Tibial artery (tissue), 4 donors: ENCODE measurements around the gene BCO2.

ENCODE experiments used
- DNase-seq, 2 donors: peaks; one replicate each; pipeline ENCODE4 v3.0.0-alpha.2; 2019
- H3K27ac ChIP-seq, 2 donors: fragments of 200-600 bp; sonication (generic) in 1 of 2; 1 replicate in 1 of 2; 2 replicates in 1 of 2; pipeline ENCODE4 v1.5.1; 2018 to 2019; ENCODE audit warnings: mild to moderate bottlenecking in 1 of 2
- H3K27me3 ChIP-seq, 2 donors: fragments of 200-600 bp; sonication (generic) in 1 of 2; one replicate each; pipeline versions ENCODE4 v1.5.1 to v1.6.0; 2016 to 2019
- H3K36me3 ChIP-seq, 3 donors: fragments of 200-600 bp; sonication (generic) in 2 of 3; one replicate each; pipeline ENCODE4 v1.5.1; 2016 to 2019; ENCODE audit warnings: mild to moderate bottlenecking in 2 of 3
- H3K4me1 ChIP-seq, 4 donors: fragments of 200-600 bp; sonication (generic) in 2 of 4; 1 replicate in 3 of 4; 2 replicates in 1 of 4; pipeline ENCODE4 v1.5.1; 2016 to 2019
- H3K4me3 ChIP-seq, 2 donors: fragments of 200-600 bp; sonication (generic) in 1 of 2; 1 replicate in 1 of 2; 2 replicates in 1 of 2; pipeline ENCODE4 v1.5.1; 2018 to 2019; ENCODE audit warnings: mild to moderate bottlenecking in 2 of 2
- H3K9me3 ChIP-seq, 3 donors: fragments of 200-600 bp; sonication (generic) in 1 of 3; one replicate each; pipeline ENCODE4 v1.5.1; 2016 to 2019
- CTCF ChIP-seq, 2 experiments: fragments of 200-600 bp in 1 of 2; fragments of 450-650 bp in 1 of 2; IDR thresholded peaks; one replicate each; pipeline ENCODE4 v1.5.1; 2017 to 2019; ENCODE audit warnings: antibody characterized with exemption in 2 of 2, mild to moderate bottlenecking in 1 of 2, moderate library complexity in 1 of 2
- intact Hi-C: fragments of 100-400 bp; cut with DNase I; formaldehyde crosslinking; loops from one replicate; pipeline ENCODE4 v1.15.0; 2023; ENCODE audit warnings: low total_unique reads

The BCO2 gene

GRCh38 chr11:112238041-112238440 is 62.7 kb downstream of the BCO2 start:
- Histone ChIP-seq H3K4me1 (no peaks in the 10 kb centered on the region), H3K27ac (no peak overlapping the region), H3K4me3 (no peak overlapping the region), H3K27me3 (no peaks in the 10 kb centered on the region), H3K9me3 (no peaks in the 10 kb centered on the region), H3K36me3 (peaks cover 45 to 59% (median 56%) of the 10 kb centered on the region in 3 donors)
- TF ChIP-seq CTCF (IDR thresholded peaks at IDR 0.05), result no peak
- intact Hi-C loops, result no loop called here
- no peak for DNase-seq

- no peaks in the 10 kb centered on the region for H3K4me1 ChIP-seq
- H3K4me3 ChIP-seq, result no peak overlapping the region
- no peak for TF ChIP-seq CTCF (IDR thresholded peaks at IDR 0.05)
- DNase-seq, result peak in 1 of 2 donors; percentile 43
- no peak overlapping the region for H3K27ac ChIP-seq
- no peaks in the 10 kb centered on the region for H3K9me3 ChIP-seq
- intact Hi-C loops, result no loop called here
- no peaks in the 10 kb centered on the region for H3K27me3 ChIP-seq
- peaks cover 26 to 36% (median 31%) of the 10 kb centered on the region in 3 donors for H3K36me3 ChIP-seq
Measured at GRCh38 chr11:112241486-112241885, 66.2 kb downstream of the BCO2 start.

GRCh38 chr11:112247201-112247600 is 71.9 kb downstream of the BCO2 start:
- TF ChIP-seq CTCF (IDR thresholded peaks at IDR 0.05), result no peak
- Histone ChIP-seq H3K36me3 (peaks cover 0 to 8% (median 6%) of the 10 kb centered on the region in 3 donors), H3K9me3 (no peaks in the 10 kb centered on the region), H3K4me3 (no peak overlapping the region), H3K4me1 (no peaks in the 10 kb centered on the region), H3K27me3 (no peaks in the 10 kb centered on the region), H3K27ac (no peak overlapping the region)
- DNase-seq, result no peak
- intact Hi-C loops, result no loop called here

- H3K4me1 ChIP-seq, result no peaks in the 10 kb centered on the region
- no peak for TF ChIP-seq CTCF (IDR thresholded peaks at IDR 0.05)
- H3K27me3 ChIP-seq, result no peaks in the 10 kb centered on the region
- DNase-seq, result no peak
- H3K4me3 ChIP-seq, result no peak overlapping the region
- no peaks in the 10 kb centered on the region for H3K36me3 ChIP-seq
- H3K9me3 ChIP-seq, result no peaks in the 10 kb centered on the region
- intact Hi-C loops, result no loop called here
- no peak overlapping the region for H3K27ac ChIP-seq
Measured at GRCh38 chr11:112248201-112248600, 72.9 kb downstream of the BCO2 start.

GRCh38 chr11:112249871-112250610 is 74.7 kb downstream of the BCO2 start:
- intact Hi-C loops, result no loop called here
- no peak for DNase-seq
- H3K36me3 ChIP-seq, result no peaks in the 10 kb centered on the region
- no peaks in the 10 kb centered on the region for H3K27me3 ChIP-seq
- H3K27ac ChIP-seq, result no peak overlapping the region
- no peaks in the 10 kb centered on the region for H3K9me3 ChIP-seq
- H3K4me3 ChIP-seq, result no peak overlapping the region
- H3K4me1 ChIP-seq, result no peaks in the 10 kb centered on the region
- no peak for TF ChIP-seq CTCF (IDR thresholded peaks at IDR 0.05)
